SW 1271 (cell line): ENCODE data around the gene KANSL1L.
"Not testable (repeated sequence)": the region's sequence is repeated elsewhere in the genome, so short reads cannot be mapped to it uniquely, and the experiment has no call there.

ENCODE experiments used
- DNase-seq, 2 experiments: peaks; one replicate each; lab custom pipeline; 2025; lab: John Stamatoyannopoulos, UW

Gene KANSL1L, protein sequence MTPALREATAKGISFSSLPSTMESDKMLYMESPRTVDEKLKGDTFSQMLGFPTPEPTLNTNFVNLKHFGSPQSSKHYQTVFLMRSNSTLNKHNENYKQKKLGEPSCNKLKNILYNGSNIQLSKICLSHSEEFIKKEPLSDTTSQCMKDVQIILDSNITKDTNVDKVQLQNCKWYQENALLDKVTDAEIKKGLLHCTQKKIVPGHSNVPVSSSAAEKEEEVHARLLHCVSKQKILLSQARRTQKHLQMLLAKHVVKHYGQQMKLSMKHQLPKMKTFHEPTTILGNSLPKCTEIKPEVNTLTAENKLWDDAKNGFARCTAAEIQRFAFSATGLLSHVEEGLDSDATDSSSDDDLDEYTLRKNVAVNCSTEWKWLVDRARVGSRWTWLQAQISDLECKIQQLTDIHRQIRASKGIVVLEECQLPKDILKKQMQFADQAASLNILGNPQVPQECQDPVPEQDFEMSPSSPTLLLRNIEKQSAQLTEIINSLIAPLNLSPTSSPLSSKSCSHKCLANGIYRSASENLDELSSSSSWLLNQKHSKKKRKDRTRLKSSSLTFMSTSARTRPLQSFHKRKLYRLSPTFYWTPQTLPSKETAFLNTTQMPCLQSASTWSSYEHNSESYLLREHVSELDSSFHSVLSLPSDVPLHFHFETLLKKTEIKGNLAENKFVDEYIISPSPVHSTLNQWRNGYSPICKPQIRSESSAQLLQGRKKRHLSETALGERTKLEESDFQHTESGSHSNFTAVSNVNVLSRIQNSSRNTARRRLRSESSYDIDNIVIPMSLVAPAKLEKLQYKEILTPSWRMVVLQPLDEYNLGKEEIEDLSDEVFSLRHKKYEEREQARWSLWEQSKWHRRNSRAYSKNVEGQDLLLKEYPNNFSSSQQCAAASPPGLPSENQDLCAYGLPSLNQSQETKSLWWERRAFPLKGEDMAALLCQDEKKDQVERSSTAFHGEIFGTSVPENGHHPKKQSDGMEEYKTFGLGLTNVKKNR

DNA sequence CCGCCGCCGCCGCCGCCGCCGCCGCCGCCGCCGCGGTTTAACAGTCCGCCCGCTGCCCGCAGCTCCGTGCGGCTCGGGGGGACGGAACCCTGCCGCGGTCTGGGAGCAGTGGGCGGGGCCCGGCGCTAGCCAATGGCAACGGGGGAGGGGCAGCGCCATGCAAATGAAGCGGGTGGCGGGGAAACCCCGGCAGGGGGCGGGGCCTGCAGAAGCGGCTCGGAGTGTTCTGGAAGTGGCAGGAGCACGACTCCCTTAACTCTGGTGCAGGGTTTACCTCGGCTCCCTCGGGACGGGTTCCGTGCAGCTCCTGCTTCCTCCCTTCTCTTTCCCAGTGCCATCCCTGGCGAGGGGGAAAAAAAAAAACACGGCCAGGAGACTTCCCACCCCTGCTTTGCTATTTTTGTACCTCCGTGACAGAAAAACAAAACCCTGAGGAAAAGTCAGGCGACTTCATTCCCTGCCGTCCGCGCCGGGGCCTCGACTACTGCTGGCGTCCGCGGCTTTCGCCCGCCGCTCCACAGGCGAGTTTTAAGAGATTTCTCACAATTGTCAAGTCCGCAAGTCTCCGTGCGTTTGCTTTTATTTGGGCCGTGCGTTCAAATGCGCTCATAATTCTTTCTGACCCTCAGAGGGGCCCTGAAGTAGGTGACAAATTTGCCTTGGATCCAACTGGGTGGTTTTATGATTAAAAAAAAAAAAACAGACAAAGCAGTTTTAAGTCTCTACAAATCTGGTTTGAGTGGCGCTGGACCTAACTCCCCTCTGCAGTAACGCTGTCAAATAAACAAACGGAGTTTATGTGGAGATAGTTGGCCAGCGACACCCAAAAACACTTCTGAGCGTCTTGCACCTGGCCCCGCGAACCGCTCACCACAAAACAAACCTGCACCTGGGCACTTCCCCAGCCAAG is at the start of gene KANSL1L:
Gene KANSL1L, minus strand, starts transcription at position 101 of the 910 bp plus-strand sequence. CDS start 16,827 bp downstream, outside the sequence.
- peak; percentile 79 to 91 for DNase-seq

DNA sequence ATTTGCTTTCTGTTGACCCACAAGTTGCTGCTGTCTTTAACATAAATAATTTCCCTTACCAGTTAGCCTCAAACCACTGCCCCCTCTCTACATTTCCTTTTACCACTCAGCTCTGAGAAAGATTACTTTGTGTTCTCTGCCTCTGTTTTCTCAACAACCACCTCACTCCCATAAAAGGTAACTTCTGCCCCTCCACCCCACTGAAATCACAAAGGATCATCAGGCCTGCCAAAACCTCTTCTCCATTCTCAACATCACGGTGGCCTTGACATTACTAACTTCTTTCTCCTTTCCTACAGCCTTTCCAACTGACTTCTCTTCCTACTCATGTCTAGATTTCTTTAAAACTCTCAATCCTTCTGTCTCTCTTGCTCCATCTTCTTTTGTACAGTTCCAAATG is 43.9 kb upstream of the KANSL1L start:
- no peak for DNase-seq

DNA sequence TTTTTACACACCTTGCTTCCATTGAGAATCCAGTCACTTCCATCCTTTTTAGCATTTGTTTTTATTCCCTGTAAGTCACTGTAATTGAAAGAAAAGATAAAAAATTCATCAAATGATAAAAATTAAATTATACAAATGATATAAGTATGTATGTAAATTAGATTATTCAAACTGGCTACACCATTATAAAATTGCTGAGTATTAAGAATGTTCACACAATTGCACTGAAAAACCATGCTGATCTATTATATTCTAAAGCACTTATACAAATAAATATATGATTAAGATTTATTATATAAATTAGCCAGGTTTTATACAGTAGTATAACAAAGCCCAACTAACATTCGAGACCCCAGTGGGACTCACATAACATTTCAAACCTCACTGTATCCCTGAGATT is 39.0 kb upstream of the KANSL1L start:
- DNase-seq, result no peak

DNA sequence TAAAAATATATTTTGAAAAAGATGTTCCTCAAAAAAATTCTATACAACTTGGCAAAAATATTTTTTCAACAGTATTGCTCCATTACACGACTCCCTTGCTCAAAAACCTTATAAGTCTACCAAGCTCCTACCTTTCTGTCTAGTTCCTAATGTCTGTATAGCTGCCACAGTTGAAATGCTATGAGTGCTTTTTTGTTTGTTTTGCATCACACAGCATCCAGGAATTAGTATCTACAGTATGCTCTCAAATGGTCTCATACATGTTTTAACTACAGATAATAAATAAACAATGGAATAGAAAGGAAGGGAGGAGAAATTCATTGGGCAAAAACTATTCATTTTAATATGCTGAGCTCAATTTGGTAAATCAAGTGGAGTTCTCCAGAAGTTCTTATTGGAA is 36.7 kb upstream of the KANSL1L start:
- DNase-seq, result no peak

DNA sequence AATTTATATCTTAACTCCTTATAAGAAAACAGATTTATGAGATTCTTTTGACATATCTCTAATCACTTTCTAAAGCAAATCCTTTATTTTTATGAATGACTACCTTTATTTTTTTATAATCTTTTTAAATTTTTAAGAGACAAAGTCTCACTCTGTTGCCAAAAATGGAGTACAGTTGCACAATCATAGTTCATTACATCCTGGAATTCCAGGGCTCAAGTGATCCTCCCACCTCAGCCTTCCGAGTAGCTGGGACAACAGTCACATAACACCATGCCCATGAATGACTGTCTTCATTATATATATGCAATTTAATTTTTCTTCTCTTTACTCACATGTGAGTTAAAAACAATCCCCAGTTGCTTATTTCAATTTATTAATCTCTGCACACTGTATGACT is 32.3 kb upstream of the KANSL1L start:
- no peak for DNase-seq

DNA sequence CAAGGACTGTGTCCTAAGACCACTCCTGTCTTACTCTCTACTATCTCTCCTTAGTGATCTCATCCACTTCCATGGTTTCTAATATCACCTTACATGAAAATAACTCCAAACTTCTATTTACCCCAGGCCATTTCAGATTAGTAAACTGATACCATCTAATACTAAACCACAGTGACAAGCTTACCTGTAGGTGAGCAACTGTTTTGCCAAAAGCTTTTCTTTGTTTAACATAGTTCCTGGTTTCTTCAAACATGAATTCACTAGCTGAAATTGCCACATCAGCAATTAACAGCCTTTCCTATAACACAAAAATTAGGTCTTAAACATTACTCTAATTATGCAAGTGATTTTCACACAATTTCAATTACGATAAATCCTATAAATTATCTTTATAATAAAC is 31.9 kb upstream of the KANSL1L start:
- DNase-seq, result no peak

DNA sequence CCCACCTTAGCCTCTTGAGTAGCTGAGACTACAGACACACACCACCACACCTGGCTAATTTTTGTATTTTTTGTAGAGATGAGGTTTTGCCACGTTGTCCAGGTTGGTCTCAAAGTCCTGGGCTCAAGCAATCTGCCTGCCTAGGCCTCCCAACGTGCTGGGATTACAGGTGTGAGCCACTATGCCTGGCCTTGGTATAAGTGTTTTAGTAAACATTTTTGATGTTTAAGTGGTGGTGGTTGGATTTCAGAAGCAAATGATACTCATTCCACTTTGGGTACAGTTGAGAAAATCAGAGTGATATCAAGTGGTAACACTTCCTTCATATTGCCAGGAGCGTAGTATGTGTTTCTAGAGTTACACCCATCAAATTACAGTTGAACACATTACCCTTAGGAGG is 28.6 kb upstream of the KANSL1L start:
- no peak for DNase-seq

DNA sequence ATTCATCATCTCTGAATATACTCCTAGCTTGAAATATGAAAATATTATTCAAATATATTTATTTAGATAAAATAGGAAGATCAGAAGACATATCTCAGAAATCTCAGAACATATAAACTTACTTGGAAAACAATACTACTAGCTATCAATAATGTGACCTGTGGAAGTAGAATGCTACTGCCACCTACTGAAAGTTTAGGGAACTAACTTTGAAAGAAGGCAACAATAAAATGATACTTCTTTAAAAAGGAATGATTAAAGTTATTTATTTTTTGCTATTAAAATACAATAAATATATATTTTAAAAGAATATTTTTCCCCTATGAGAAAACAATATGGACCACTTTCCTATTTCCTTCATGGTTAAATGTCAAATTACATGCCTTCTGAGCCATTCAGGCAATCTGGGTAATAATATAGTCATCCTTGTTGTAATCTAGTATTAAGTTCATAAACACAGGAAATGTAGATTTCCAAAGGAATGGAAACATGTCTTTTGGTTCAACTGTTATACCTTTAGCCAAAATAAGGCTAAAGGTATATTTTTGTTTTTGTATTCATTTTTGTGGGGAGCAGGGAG is 28.1 kb upstream of the KANSL1L start:
- peak in 1 of 2 experiments; percentile 31 for DNase-seq

DNA sequence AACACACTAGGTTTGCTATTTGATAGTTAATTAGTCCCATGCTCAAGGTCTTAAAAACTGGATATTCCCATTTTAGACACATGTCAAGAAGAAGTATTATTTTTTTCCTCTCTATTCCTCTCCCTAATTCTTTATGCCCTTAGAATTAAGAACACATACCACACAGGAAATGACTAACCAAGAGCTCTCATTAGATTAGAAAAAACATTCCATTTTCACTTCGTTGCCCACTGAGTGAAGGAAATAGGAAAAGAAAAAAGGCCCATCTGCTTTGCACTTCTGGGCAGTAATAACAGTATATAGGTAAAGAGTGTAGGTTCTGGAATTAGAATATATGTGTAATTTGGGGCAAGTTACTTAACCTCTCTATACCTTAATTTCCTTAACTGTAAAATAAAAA is 27.1 kb upstream of the KANSL1L start:
- DNase-seq, result no peak

DNA sequence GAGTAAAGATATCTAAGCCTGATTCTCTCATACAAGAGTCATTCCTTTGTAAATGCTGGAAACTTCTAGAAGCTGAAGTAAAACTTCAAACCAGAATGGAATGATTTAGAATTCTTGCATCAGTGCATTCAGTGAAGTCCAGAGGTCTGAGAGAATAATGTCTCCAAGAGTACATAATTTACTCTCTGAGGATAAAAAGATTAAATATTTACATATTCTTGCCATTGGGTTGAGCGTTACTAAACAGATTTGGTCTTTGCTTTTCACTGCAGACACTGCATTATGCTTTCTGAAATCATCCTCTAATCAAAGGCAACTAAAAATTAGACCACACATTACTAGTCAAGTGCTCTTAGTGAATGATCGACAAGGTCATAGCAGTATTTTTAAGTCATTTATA is 26.5 kb upstream of the KANSL1L start:
- no peak for DNase-seq

DNA sequence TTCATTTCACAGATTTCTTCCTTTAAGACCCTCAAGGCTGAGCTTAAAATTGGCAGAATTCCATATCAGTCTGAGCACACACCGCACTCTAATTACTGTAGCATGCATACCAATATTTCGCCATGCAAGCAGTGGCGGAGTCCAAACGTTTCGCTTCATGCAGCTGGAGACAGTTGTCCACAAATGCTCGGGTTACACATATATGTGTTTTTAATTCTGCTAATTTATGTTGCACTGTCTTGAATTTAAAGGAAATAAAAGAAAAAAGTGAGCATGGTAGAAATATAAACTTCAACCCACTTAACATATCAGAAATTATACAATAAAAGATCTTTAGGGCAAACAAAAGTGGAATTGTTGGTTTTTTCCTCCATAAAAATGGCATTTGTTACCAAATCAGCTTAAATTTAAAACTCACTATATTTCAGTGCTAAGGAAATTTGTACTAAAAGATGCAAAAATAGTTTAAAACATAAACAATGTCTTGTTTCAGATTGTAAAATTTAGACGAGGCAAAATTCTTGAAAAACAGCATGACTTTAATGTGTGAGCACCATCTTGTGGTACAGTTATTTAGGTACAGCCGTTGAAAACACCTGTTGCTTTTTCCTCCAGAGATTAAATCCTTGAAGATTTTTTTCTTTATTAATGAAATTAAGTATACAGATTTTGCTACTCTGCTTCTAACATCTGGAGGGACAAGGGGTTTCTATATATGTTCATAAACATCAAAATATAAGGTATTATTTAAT is 24.1 kb upstream of the KANSL1L start:
- peak in 1 of 2 experiments; percentile 45 for DNase-seq

DNA sequence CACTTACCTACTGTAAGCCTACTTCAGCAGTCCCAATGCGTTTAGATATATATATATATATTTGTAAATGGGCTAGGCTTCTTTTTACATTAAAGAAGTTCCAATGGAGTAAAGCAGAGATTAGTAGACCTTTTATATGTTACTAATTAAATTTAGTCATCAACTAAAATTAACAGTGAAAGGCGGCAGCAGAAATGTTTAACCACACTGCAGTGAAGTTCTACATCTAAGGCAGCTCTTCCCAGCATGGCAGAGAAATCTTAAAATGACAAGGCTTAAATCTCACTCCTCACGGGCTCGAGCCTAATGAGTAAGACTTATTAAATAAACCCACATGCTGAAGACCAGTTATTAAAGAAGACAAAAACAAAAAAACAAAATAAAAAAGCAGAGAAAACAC is 19.1 kb upstream of the KANSL1L start:
- no peak for DNase-seq

DNA sequence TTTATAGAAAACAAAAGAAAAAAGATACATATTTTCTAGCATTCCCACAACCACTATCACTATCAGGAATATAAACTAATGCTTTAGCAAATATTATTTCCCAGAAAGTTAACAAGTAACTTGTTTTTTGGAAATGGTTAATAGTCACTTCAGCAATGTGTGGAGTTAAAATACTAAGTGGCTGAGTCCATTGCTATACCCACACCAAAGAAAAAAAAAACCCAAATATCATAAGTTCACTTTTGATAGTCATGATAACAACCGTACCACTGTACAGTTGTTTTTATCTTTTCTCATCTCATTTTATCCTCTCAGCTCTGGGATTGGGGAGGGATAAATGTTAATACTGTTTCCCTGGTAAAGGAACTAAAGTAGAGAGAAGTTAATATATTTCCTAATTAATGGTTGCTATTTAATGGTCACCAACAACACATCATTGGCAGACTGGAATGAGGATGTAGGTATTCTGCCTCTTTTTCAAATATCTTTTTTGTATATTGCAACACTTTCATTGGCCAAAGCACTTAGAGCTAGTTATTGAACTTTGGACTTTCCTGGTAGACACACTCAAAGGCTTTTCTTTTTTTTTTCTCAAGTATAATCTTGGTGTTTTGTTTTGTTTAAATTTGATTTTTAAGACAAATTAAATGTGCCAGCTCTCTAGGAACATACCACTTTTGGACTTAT is 18.4 kb upstream of the KANSL1L start:
- DNase-seq, result no peak

DNA sequence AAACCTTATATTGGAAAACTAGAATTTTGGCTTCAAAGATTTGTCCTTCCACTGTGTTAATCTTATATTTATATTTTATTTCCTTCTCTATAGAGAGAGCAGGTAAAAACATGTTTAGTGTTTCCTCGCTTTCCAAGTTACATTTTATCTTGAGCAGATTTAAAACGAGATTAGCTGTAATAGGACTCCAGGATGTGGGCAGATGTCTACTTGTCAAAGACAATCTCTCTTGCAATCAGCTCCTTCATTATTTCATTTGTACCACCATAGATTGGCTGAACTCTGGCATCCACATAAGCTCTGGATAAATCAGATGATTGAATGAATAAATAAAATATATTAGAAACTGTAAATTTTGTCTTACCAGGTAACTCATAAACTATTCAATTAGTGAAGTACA is 17.5 kb upstream of the KANSL1L start:
- no peak for DNase-seq

DNA sequence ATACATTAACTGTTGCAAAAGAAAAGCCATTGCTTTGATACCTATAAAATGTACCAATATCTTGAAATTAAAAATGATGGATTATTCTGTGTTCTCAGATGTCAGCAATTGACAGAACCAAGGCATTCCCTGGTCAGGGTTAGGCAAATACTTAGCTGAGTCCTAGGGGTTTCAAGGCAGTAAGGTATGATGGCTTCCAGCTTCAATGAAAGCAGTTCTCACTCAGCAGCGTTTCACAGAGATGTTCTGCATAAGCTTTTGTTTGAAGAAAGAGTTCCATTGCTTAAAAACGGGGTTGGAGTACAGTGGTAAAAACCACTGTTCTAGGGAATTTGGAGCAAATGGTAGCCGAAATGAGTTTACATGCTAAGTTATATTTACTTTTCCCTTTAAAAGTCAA is 17.0 kb upstream of the KANSL1L start:
- DNase-seq, result no peak

DNA sequence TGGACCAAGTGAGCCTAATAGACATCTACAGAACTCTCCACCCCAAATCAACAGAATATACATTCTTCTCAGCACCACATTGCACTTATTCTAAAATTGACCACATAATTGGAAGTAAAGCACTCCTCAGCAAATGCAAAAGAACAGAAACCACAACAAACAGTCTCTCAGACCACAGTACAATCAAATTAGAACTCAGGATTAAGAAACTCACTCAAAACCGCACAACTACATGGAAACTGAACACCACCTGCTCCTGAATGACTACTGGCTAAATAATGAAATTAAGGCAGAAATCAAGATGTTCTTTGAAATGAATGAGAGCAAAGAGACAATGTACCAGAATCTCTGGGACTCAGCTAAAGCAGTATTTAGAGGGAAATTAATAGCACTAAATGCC is 12.7 kb upstream of the KANSL1L start:
- DNase-seq, result not testable (repeated sequence)

DNA sequence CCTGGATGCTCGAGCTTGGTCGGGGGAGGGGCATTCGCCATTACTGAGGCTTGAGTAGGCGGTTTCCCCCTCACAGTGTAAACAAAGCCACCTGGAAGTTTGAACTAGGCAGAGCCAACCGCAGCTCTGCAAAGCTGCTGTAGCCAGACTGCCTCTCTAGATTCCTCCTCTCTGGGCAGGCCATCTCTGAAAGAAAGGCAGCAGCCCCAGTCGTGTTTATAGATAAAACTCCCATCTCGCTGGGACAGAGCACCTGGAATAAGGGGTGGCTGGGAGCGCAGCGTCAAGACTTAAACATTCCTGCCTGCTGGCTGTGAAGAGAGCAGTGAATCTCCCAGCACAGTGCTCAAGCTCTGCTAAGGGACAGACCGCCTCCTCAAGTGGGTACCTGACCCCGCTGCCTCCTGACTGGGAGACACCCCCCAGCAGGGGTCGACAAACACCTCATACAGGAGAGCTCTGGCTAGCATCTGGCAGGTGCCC is 10.4 kb upstream of the KANSL1L start:
- not testable (repeated sequence) for DNase-seq

DNA sequence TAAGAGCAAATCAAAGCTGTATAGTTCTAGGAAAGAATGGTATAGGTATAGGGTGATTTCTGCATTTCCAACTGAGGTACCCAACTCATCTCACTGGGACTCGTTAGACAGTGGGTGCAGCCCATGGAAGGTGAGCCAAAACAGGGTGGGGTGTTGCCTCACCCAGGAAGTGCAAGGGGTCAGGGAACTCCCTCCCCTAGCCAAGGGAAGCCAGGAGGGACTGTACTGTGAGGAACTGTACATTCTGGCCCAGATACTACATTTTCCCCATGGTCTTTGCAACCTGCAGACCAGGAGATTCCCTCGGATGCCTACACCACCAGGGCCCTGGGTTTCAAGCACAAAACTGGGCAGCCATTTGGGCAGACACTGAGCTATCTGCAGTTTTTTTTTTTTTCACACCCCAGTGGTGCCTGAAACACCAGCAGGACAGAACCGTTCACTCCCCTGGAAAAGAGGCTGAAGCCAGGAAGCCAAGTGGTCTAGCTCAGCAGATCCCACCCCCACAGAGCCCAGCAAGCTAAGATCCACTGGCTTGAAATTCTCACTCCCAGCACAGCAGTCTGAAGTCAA is 9.9 kb upstream of the KANSL1L start:
- not testable (repeated sequence) for DNase-seq

DNA sequence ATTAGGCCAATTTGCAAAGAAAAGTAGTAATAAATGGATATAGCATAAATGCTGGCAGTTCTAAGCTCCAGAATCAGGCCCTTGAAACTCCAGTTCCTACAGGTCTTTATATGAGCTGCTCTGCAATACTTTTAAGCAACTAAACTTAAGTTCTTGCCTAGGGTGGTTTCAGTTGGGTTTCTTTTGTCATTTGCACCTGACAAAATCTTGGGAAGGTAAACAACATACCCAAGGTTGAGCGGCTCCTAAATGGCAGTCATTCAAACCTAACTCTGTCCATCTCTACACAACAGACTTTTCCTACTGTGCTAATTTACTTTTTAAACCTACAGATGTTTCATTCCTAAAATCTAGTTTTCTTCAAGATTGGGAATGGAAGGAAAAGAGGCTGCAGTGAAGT is 9.3 kb upstream of the KANSL1L start:
- no peak for DNase-seq
